GM12892 (cell line): ENCODE measurements around the gene HIPK1.

Experiments used
- POLR2A ChIP-seq: IDR thresholded peaks from 2 replicates; pipeline ENCODE4 v1.6.1; 2011; ENCODE audit warnings: low read depth, low read length, control low read depth
- POLR2AphosphoS5 ChIP-seq: IDR thresholded peaks from 2 replicates; pipeline ENCODE4 v1.6.1; 2011; ENCODE audit warnings: low read depth, low read length, control low read depth
- TAF1 ChIP-seq: IDR thresholded peaks from 2 replicates; pipeline ENCODE4 v1.6.1; 2011; ENCODE audit warnings: low read depth, mild to moderate bottlenecking, control low read depth, low read length, borderline replicate concordance

GRCh38 chr1:114015075-114015474 is 86.0 kb downstream of the HIPK1 start:
- TF ChIP-seq POLR2A (no peak), POLR2AphosphoS5 (no peak), TAF1 (no peak)
